Caco-2 (cell line): ENCODE data around the gene VAPA. TPM values are rescaled to one million over a fixed set of nuclear protein-coding genes. Genes with fewer than 3 reads are reported as not detected.

Source experiments
- BruUV-seq: library from RNA; stranded (reverse); fragments of 400-500 nt; replicated peaks from 2 replicates; lab custom pipeline; 2021; lab: Mats Ljungman, UMichigan
- CTCF ChIA-PET: fragments of 300-600 bp; sonication (Branson Sonifier 250); formaldehyde crosslinking; loops from one replicate; lab custom pipeline; 2022; ENCODE audit warnings: antibody characterized with exemption; lab: Charles Lee
- POLR2A ChIA-PET: fragments of 300-600 bp; sonication (Branson Sonifier 250); formaldehyde crosslinking; loops from one replicate; lab custom pipeline; 2022; ENCODE audit warnings: antibody characterized with exemption; lab: Charles Lee
- DNase-seq, 2 experiments: peaks; one replicate each; pipeline versions ENCODE4 v3.0.0 to v3.0.0-alpha.2; 2020 to 2022
- H3K27me3 ChIP-seq: replicated peaks from 2 replicates; pipeline ENCODE4 v1.6.0; 2011; ENCODE audit warnings: low read length; ENCODE audit not compliant: control insufficient read depth, insufficient read depth
- H3K36me3 ChIP-seq: 2 replicates; pipeline ENCODE4 v1.5.1; 2011; ENCODE audit warnings: low read length; ENCODE audit not compliant: control insufficient read depth, insufficient read depth
- H3K4me1 ChIP-seq: fragments of 250-450 bp; sonication (Bioruptor Pico); 2 replicates; pipeline ENCODE4 v1.5.1; 2020; ENCODE audit warnings: mild to moderate bottlenecking
- H3K4me3 ChIP-seq: 2 replicates; pipeline ENCODE4 v1.5.1; 2011; ENCODE audit warnings: low read depth, mild to moderate bottlenecking, control low read depth, low read length
- H3K9me3 ChIP-seq: fragments of 250-450 bp; sonication (Bioruptor Pico); 2 replicates; pipeline ENCODE4 v1.5.1; 2020; ENCODE audit warnings: mild to moderate bottlenecking, moderate library complexity
- H3K27ac Mint-ChIP-seq: one replicate; pipeline ENCODE4 v1.8.0; 2022; ENCODE audit warnings: mixed read lengths; ENCODE audit not compliant: unreplicated experiment
- H3K27me3 Mint-ChIP-seq: one replicate; pipeline ENCODE4 v1.8.0; 2022; ENCODE audit warnings: mixed read lengths; ENCODE audit not compliant: insufficient read depth, unreplicated experiment
- H3K36me3 Mint-ChIP-seq: one replicate; pipeline ENCODE4 v1.8.0; 2022; ENCODE audit warnings: mild to moderate bottlenecking, mixed read lengths; ENCODE audit not compliant: insufficient read depth, unreplicated experiment
- H3K4me1 Mint-ChIP-seq: one replicate; pipeline ENCODE4 v1.8.0; 2022; ENCODE audit warnings: low read depth, mixed read lengths; ENCODE audit not compliant: unreplicated experiment
- H3K4me3 Mint-ChIP-seq: one replicate; pipeline ENCODE4 v1.8.0; 2022; ENCODE audit warnings: mild to moderate bottlenecking, moderate library complexity, mixed read lengths; ENCODE audit not compliant: unreplicated experiment
- H3K9me3 Mint-ChIP-seq: one replicate; pipeline ENCODE4 v1.8.0; 2022; ENCODE audit warnings: mixed read lengths; ENCODE audit not compliant: unreplicated experiment
- intact Hi-C: fragments of 100-400 bp; cut with micrococcal nuclease; formaldehyde crosslinking; loops from one replicate; pipeline ENCODE4 v1.10.0; 2022; ENCODE audit not compliant: unreplicated experiment
- total RNA-seq: library from RNA; stranded (reverse); gene quantifications from 2 replicates; pipeline ENCODE4 v1.2.3, GENCODE V29; 2022
- TF ChIP-seq, protein P1 (sequence below), 2 experiments: fragments of 200-600 bp in 1 of 2; IDR thresholded peaks; 1 replicate in 1 of 2; 2 replicates in 1 of 2; pipeline versions ENCODE4 v1.5.1 to v1.8.0; 2011 to 2022; ENCODE audit warnings: antibody characterized with exemption in 1 of 2, control low read depth in 1 of 2, inconsistent platforms in 1 of 2, low read depth in 1 of 2, low read length in 1 of 2, mild to moderate bottlenecking in 1 of 2, moderate library complexity in 1 of 2; ENCODE audit not compliant: insufficient read depth in 1 of 2, severe bottlenecking in 1 of 2, unreplicated experiment in 1 of 2

VAPA gene
- total RNA-seq, 1 experiment from 2014 or later = 222 TPM

DNA sequence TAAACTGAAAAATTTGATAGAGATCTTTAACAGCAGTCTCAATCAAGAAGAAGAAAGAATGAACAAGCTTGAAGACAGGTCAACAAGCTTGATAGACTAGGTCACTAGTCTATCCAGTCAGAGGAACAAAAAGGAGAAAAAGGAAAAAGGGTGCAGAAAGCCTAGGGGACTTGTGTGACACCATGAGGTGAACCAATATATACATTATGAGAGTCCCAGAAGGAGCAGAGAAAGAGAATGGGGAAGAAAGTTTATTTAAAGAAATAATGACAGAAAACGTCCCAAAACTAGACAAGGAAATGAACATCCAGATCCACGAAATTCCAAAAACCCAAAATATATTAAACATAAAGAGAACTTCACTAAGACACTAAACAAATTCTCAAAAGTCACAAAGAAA, 84.5 kb downstream of the VAPA start:
- Histone ChIP-seq H3K4me3 (no peak overlapping the region), H3K9me3 (peaks cover 10% of the 10 kb centered on the region; the same call in 1 of the 2 replicates), H3K27me3 (no peaks in the 10 kb centered on the region), H3K36me3 (no peaks in the 10 kb centered on the region), H3K4me1 (no peaks in the 10 kb centered on the region)
- Mint-ChIP-seq H3K4me1 (no peaks in the 10 kb centered on the region), H3K4me3 (no peak overlapping the region), H3K27me3 (no peaks in the 10 kb centered on the region), H3K36me3 (no peaks in the 10 kb centered on the region), H3K27ac (no peak overlapping the region), H3K9me3 (peaks cover 31% of the 10 kb centered on the region)
- POLR2A ChIA-PET = no interaction called here
- intact Hi-C loops = no loop called here
- TF ChIP-seq, protein P1, sequence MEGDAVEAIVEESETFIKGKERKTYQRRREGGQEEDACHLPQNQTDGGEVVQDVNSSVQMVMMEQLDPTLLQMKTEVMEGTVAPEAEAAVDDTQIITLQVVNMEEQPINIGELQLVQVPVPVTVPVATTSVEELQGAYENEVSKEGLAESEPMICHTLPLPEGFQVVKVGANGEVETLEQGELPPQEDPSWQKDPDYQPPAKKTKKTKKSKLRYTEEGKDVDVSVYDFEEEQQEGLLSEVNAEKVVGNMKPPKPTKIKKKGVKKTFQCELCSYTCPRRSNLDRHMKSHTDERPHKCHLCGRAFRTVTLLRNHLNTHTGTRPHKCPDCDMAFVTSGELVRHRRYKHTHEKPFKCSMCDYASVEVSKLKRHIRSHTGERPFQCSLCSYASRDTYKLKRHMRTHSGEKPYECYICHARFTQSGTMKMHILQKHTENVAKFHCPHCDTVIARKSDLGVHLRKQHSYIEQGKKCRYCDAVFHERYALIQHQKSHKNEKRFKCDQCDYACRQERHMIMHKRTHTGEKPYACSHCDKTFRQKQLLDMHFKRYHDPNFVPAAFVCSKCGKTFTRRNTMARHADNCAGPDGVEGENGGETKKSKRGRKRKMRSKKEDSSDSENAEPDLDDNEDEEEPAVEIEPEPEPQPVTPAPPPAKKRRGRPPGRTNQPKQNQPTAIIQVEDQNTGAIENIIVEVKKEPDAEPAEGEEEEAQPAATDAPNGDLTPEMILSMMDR (IDR thresholded peaks at IDR 0.05; ENCODE audit: insufficient read depth in 1 of 2, low read depth in 1 of 2, low read length in 1 of 2, severe bottlenecking in 1 of 2, unreplicated experiment in 1 of 2) = no peak
- no peak for DNase-seq
- BruUV-seq = no TSS peak
- CTCF ChIA-PET = no interaction called here

DNA sequence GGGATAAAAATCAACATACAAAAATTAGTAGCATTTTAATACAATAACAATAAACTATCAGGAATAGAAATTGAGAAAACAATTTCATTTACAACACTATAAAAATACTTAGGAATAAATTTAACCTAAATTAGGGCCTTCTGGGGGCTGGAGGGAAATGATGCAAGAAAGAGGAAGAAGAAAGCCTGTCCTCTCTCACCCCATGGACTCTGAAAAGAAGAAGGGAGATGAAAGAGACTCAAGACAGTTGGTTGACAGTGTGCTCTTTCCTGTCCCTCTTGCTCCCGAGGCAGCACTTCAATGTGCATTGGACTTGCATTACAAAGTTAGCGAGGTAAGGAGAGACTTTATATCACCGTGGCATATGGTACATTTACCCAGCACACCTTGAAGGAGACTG, 88.5 kb downstream of the VAPA start:
- H3K27ac Mint-ChIP-seq = no peak overlapping the region
- DNase-seq = no peak
- H3K4me3 Mint-ChIP-seq = no peak overlapping the region
- H3K36me3 Mint-ChIP-seq = no peaks in the 10 kb centered on the region
- Histone ChIP-seq H3K4me1 (no peaks in the 10 kb centered on the region), H3K4me3 (no peak overlapping the region), H3K36me3 (no peaks in the 10 kb centered on the region), H3K27me3 (no peaks in the 10 kb centered on the region), H3K9me3 (peaks cover 10% of the 10 kb centered on the region; the same call in 1 of the 2 replicates)
- ChIA-PET POLR2A (no interaction called here), CTCF (no interaction called here)
- H3K9me3 Mint-ChIP-seq = peaks cover 31% of the 10 kb centered on the region
- no peaks in the 10 kb centered on the region for H3K27me3 Mint-ChIP-seq
- TF ChIP-seq, protein P1 (IDR thresholded peaks at IDR 0.05; ENCODE audit: insufficient read depth in 1 of 2, low read depth in 1 of 2, low read length in 1 of 2, severe bottlenecking in 1 of 2, unreplicated experiment in 1 of 2) = no peak
- no peaks in the 10 kb centered on the region for H3K4me1 Mint-ChIP-seq
- intact Hi-C loops = no loop called here
- BruUV-seq = no TSS peak

GRCh38 chr18:10003281-10003680, 89.5 kb downstream of the VAPA start:
- Histone ChIP-seq H3K27me3 (no peaks in the 10 kb centered on the region), H3K36me3 (no peaks in the 10 kb centered on the region), H3K4me1 (no peaks in the 10 kb centered on the region), H3K4me3 (no peak overlapping the region), H3K9me3 (peaks cover 6% of the 10 kb centered on the region; the same call in 1 of the 2 replicates)
- no TSS peak for BruUV-seq
- peaks cover 32% of the 10 kb centered on the region for H3K9me3 Mint-ChIP-seq
- no peak for DNase-seq
- TF ChIP-seq, protein P1 (IDR thresholded peaks at IDR 0.05; ENCODE audit: insufficient read depth in 1 of 2, low read depth in 1 of 2, low read length in 1 of 2, severe bottlenecking in 1 of 2, unreplicated experiment in 1 of 2) = no peak
- H3K27me3 Mint-ChIP-seq = no peaks in the 10 kb centered on the region
- no peak overlapping the region for H3K27ac Mint-ChIP-seq
- intact Hi-C loops = no loop called here
- no peaks in the 10 kb centered on the region for H3K36me3 Mint-ChIP-seq
- ChIA-PET CTCF (no interaction called here), POLR2A (no interaction called here)
- H3K4me3 Mint-ChIP-seq = no peak overlapping the region
- no peaks in the 10 kb centered on the region for H3K4me1 Mint-ChIP-seq
